ENCODE measurements around the gene NOS1AP. TPM values are rescaled to one million over a fixed set of nuclear protein-coding genes. Genes with fewer than 3 reads are reported as not detected.

NOS1AP gene
- total and polyA plus RNA-seq, 9 of the 15 experiments (the other 6 are each of a cell fraction or from before 2014, with no cell fraction given): 0.07 to 1.5 (median 0.22) TPM

DNA sequence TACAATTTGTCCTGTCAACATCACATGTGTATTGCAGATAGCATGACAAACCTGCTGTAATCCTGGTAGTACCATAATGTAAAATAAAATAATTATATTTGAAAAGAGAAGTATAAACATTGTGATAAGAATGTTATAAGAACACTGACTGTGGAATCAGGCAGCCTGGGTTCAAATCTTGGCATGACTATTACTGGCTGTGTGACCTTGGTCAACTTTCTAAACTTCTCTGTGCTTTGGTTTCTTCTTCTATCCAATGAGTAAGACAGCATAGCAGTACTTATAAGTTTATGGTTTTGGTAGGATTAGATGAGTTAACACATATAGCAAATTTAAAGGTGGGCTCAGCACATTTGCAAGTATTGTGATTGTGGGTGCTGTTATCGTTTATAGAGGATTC lies 147.1 kb downstream of the NOS1AP start:
- no peak overlapping the region for H3K4me2 ChIP-seq (ENCODE audit: insufficient read depth, low read length)
- in situ Hi-C loops (cut with MboI): no loop called here

More for the DNA sequence above, 147.1 kb downstream of the NOS1AP start:
- Histone ChIP-seq H3K79me2 (ENCODE audit: control insufficient read depth, insufficient read depth, low read length) (no peaks in the 10 kb centered on the region), H3K9ac (ENCODE audit: insufficient read depth in 1 of 2, low read depth in 2 of 2, low read length in 2 of 2) (no peak overlapping the region), H3K4me3 (no peak overlapping the region), H2AFZ (ENCODE audit: low read depth, low read length) (no peak overlapping the region), H3K9me3 (replicated peaks; ENCODE audit: control insufficient read depth, insufficient read depth, low read depth, low read length) (no peaks in the 10 kb centered on the region), H3K27ac (ENCODE audit: extremely low read depth, low read depth, low read length) (no peak overlapping the region), H3K27me3 (ENCODE audit: control insufficient read depth in 2 of 2, insufficient read depth in 2 of 2, low read length in 2 of 2) (peaks cover 11 to 38% of the 10 kb centered on the region in 2 experiments), H3K9me1 (ENCODE audit: control insufficient read depth, insufficient read depth, low read length) (no peaks in the 10 kb centered on the region), H4K20me1 (replicated peaks; ENCODE audit: control insufficient read depth, insufficient read depth, low read length) (no peaks in the 10 kb centered on the region), H3K4me1 (replicated peaks in 1 of 2; ENCODE audit: control insufficient read depth in 2 of 2, insufficient read depth in 2 of 2, low read length in 2 of 2) (no peaks in the 10 kb centered on the region), H3K36me3 (ENCODE audit: control insufficient read depth, insufficient read depth, low read length) (no peaks in the 10 kb centered on the region)
- 4% methylated on average over 1 of the region's 1 CpG for WGBS (ENCODE audit: insufficient coverage, low coverage, missing lambda C conversion rate)
- no TSS peak for BruUV-seq (replicated peaks)
- FAIRE-seq: no peak
- TF ChIP-seq ZFP36 (IDR thresholded peaks at IDR 0.05; ENCODE audit: low read depth, low read length, partially characterized antibody): peak; percentile 31
- TF ChIP-seq RERE (CRISPR knock-in tag; IDR thresholded peaks at IDR 0.05; ENCODE audit: borderline replicate concordance): no peak
- TF ChIP-seq RBM25 (IDR thresholded peaks at IDR 0.05; ENCODE audit: low read depth, low read length, severe bottlenecking): peak; percentile 88
- peak; percentile 14; the same call in 1 of the 2 replicates for TF ChIP-seq BCOR (IDR thresholded peaks at IDR 0.05)
- TF ChIP-seq HLTF (IDR thresholded peaks at IDR 0.05): no peak
- ChIA-PET POLR2A (no interaction called here), CTCF (ENCODE audit: low intra/inter-chr PET ratio) (no interaction called here)
- no peak for ATAC-seq
- intact Hi-C loops (cut with micrococcal nuclease): no loop called here
- no peak for DNase-seq (ENCODE audit: extremely low read depth in 1 of 4, low spot score in 3 of 4)
